ENCODE results near the gene RALGAPB. TPM values are rescaled to one million over a fixed set of nuclear protein-coding genes. Genes with fewer than 3 reads are reported as not detected.

The RALGAPB gene
- total RNA-seq, 1 donor, result 45.8 TPM

GRCh38 chr20:38447251-38447661 lies 25.4 kb upstream of the RALGAPB start:
- no peak for DNase-seq (ENCODE audit: low read depth)

GRCh38 chr20:38447931-38448675 lies 24.5 kb upstream of the RALGAPB start:
- no peak for TF ChIP-seq CTCF (IDR thresholded peaks at IDR 0.05; ENCODE audit: insufficient read depth, low read depth, low read length)
- DNase-seq (ENCODE audit: low read depth), result no peak
- H3K4me3 ChIP-seq (ENCODE audit: low read depth, low read length), result no peak overlapping the region

More at GRCh38 chr20:38447251-38447661, 25.4 kb upstream of the RALGAPB start:
- TF ChIP-seq CTCF (IDR thresholded peaks at IDR 0.05; ENCODE audit: insufficient read depth, low read depth, low read length), result no peak
- H3K4me3 ChIP-seq (ENCODE audit: low read depth, low read length), result peak overlapping the region; percentile 95

GRCh38 chr20:38449046-38449445 lies 23.6 kb upstream of the RALGAPB start:
- no peak for DNase-seq (ENCODE audit: low read depth)
- no peak overlapping the region for H3K4me3 ChIP-seq (ENCODE audit: low read depth, low read length)
- TF ChIP-seq CTCF (IDR thresholded peaks at IDR 0.05; ENCODE audit: insufficient read depth, low read depth, low read length), result no peak

- no peak for DNase-seq (ENCODE audit: low read depth)
- no peak for TF ChIP-seq CTCF (IDR thresholded peaks at IDR 0.05; ENCODE audit: insufficient read depth, low read depth, low read length)
- no peak overlapping the region for H3K4me3 ChIP-seq (ENCODE audit: low read depth, low read length)
Observed at GRCh38 chr20:38450412-38450975, 22.1 kb upstream of the RALGAPB start.

GRCh38 chr20:38452880-38453624 lies 19.6 kb upstream of the RALGAPB start:
- H3K4me3 ChIP-seq (ENCODE audit: low read depth, low read length), result no peak overlapping the region
- no peak for TF ChIP-seq CTCF (IDR thresholded peaks at IDR 0.05; ENCODE audit: insufficient read depth, low read depth, low read length)
- DNase-seq (ENCODE audit: low read depth), result peak; percentile 51

- no peak for DNase-seq (ENCODE audit: low read depth)
- no peak overlapping the region for H3K4me3 ChIP-seq (ENCODE audit: low read depth, low read length)
- TF ChIP-seq CTCF (IDR thresholded peaks at IDR 0.05; ENCODE audit: insufficient read depth, low read depth, low read length), result no peak
Observed at GRCh38 chr20:38453941-38454340, 18.7 kb upstream of the RALGAPB start.
